GM19099 (cell line): ENCODE results near the gene MATR3.

Experiments
- POLR2A ChIP-seq: IDR thresholded peaks from 3 replicates; pipeline ENCODE4 v1.6.1; 2011; ENCODE audit warnings: low read depth; ENCODE audit not compliant: insufficient read length; ENCODE audit errors: extremely low read depth

MATR3 gene

GRCh38 chr5:139268364-139269202 is 25.0 kb upstream of the MATR3 start:
- no peak for TF ChIP-seq POLR2A

- TF ChIP-seq POLR2A = no peak
These were observed 22.1 kb upstream of the MATR3 start for GRCh38 chr5:139271201-139272027.

- no peak for TF ChIP-seq POLR2A
These were observed 20.8 kb upstream of the MATR3 start for GRCh38 chr5:139272471-139273321.

GRCh38 chr5:139273322-139273571 is 20.3 kb upstream of the MATR3 start:
- TF ChIP-seq POLR2A = no peak

GRCh38 chr5:139273572-139274289 is 19.8 kb upstream of the MATR3 start:
- peak; percentile 92 for TF ChIP-seq POLR2A

- TF ChIP-seq POLR2A = no peak
These were observed 18.0 kb upstream of the MATR3 start for GRCh38 chr5:139275536-139275935.

- TF ChIP-seq POLR2A = no peak
These were observed 17.6 kb upstream of the MATR3 start for GRCh38 chr5:139275956-139276355.

GRCh38 chr5:139276426-139276825 is 17.1 kb upstream of the MATR3 start:
- no peak for TF ChIP-seq POLR2A

- no peak for TF ChIP-seq POLR2A
These were observed 16.4 kb upstream of the MATR3 start for GRCh38 chr5:139277171-139277570.

- TF ChIP-seq POLR2A = no peak
These were observed 14.8 kb upstream of the MATR3 start for GRCh38 chr5:139278540-139279274.

- TF ChIP-seq POLR2A = no peak
These were observed 11.4 kb upstream of the MATR3 start for GRCh38 chr5:139282197-139282557.

- no peak for TF ChIP-seq POLR2A
These were observed 10.0 kb upstream of the MATR3 start for GRCh38 chr5:139283252-139284166.

- TF ChIP-seq POLR2A = no peak
These were observed 9.2 kb upstream of the MATR3 start for GRCh38 chr5:139284295-139284694.
